HL-60 (cell line): ENCODE data around the gene SLCO6A1.

Experiments used
- DNase-seq, 2 experiments: peaks; one replicate each; pipeline ENCODE4 v3.0.0-alpha.2; 2010 to 2020; ENCODE audit warnings: low read depth in 1 of 2, low spot score in 1 of 2
- H3K27ac ChIP-seq: fragments of 250-450 bp; sonication (Bioruptor Pico); replicated peaks from 2 replicates; pipeline ENCODE4 v1.5.1; 2020; ENCODE audit warnings: mild to moderate bottlenecking, moderate library complexity
- H3K27me3 ChIP-seq: fragments of 250-450 bp; sonication (Bioruptor Pico); 2 replicates; pipeline ENCODE4 v1.5.1; 2021; ENCODE audit warnings: mild to moderate bottlenecking, moderate library complexity; ENCODE audit not compliant: insufficient read depth, poor library complexity, severe bottlenecking
- H3K4me3 ChIP-seq: replicated peaks from 2 replicates; pipeline ENCODE4 v1.5.1; 2011; ENCODE audit warnings: mild to moderate bottlenecking, control low read depth, low read length; ENCODE audit not compliant: insufficient read depth
- GABPA ChIP-seq: IDR thresholded peaks from 2 replicates; pipeline ENCODE4 v1.6.1; 2012; ENCODE audit warnings: low read depth
- POLR2AphosphoS5 ChIP-seq: IDR thresholded peaks from 2 replicates; pipeline ENCODE4 v1.6.1; 2012; ENCODE audit warnings: low read depth
- SPI1 ChIP-seq: IDR thresholded peaks from 2 replicates; pipeline ENCODE4 v1.6.1; 2012; ENCODE audit warnings: low read depth, mild to moderate bottlenecking, borderline replicate concordance
- TF ChIP-seq, protein P1 (sequence below): IDR thresholded peaks from one replicate; pipeline ENCODE4 v1.5.1; 2011; ENCODE audit warnings: low read length, control low read depth, inconsistent platforms; ENCODE audit not compliant: insufficient read depth
- TF ChIP-seq, protein P2 (sequence below): IDR thresholded peaks from 2 replicates; pipeline ENCODE4 v1.6.1; 2012; ENCODE audit warnings: low read depth; ENCODE audit not compliant: insufficient replicate concordance

The SLCO6A1 gene

DNA sequence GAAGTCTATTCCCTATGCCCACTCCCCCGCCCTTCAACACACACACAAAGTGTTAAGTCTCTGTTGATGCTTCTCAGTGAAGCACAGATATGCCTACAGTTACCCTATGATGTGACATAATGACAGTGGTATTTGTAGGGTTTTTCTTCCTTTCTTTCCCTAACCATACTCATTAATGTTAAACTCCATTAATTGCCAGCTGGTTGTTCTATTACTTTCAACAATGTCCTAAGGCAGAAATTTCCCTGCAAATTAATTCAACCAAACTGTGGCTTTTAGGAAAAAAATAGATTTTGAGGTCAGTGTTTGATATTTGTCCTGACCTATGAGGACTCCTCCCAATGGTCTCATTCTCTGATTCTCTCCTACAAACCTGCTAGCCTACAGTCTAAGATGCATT is 38.2 kb upstream of the SLCO6A1 start:
- Histone ChIP-seq H3K27ac (no peak overlapping the region), H3K4me3 (no peak overlapping the region), H3K27me3 (no peaks in the 10 kb centered on the region)
- TF ChIP-seq, protein P1, sequence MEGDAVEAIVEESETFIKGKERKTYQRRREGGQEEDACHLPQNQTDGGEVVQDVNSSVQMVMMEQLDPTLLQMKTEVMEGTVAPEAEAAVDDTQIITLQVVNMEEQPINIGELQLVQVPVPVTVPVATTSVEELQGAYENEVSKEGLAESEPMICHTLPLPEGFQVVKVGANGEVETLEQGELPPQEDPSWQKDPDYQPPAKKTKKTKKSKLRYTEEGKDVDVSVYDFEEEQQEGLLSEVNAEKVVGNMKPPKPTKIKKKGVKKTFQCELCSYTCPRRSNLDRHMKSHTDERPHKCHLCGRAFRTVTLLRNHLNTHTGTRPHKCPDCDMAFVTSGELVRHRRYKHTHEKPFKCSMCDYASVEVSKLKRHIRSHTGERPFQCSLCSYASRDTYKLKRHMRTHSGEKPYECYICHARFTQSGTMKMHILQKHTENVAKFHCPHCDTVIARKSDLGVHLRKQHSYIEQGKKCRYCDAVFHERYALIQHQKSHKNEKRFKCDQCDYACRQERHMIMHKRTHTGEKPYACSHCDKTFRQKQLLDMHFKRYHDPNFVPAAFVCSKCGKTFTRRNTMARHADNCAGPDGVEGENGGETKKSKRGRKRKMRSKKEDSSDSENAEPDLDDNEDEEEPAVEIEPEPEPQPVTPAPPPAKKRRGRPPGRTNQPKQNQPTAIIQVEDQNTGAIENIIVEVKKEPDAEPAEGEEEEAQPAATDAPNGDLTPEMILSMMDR, result no peak
- TF ChIP-seq GABPA (no peak), POLR2AphosphoS5 (no peak), SPI1 (no peak)
- TF ChIP-seq, protein P2, sequence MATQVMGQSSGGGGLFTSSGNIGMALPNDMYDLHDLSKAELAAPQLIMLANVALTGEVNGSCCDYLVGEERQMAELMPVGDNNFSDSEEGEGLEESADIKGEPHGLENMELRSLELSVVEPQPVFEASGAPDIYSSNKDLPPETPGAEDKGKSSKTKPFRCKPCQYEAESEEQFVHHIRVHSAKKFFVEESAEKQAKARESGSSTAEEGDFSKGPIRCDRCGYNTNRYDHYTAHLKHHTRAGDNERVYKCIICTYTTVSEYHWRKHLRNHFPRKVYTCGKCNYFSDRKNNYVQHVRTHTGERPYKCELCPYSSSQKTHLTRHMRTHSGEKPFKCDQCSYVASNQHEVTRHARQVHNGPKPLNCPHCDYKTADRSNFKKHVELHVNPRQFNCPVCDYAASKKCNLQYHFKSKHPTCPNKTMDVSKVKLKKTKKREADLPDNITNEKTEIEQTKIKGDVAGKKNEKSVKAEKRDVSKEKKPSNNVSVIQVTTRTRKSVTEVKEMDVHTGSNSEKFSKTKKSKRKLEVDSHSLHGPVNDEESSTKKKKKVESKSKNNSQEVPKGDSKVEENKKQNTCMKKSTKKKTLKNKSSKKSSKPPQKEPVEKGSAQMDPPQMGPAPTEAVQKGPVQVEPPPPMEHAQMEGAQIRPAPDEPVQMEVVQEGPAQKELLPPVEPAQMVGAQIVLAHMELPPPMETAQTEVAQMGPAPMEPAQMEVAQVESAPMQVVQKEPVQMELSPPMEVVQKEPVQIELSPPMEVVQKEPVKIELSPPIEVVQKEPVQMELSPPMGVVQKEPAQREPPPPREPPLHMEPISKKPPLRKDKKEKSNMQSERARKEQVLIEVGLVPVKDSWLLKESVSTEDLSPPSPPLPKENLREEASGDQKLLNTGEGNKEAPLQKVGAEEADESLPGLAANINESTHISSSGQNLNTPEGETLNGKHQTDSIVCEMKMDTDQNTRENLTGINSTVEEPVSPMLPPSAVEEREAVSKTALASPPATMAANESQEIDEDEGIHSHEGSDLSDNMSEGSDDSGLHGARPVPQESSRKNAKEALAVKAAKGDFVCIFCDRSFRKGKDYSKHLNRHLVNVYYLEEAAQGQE, result no peak
- no peak for DNase-seq

DNA sequence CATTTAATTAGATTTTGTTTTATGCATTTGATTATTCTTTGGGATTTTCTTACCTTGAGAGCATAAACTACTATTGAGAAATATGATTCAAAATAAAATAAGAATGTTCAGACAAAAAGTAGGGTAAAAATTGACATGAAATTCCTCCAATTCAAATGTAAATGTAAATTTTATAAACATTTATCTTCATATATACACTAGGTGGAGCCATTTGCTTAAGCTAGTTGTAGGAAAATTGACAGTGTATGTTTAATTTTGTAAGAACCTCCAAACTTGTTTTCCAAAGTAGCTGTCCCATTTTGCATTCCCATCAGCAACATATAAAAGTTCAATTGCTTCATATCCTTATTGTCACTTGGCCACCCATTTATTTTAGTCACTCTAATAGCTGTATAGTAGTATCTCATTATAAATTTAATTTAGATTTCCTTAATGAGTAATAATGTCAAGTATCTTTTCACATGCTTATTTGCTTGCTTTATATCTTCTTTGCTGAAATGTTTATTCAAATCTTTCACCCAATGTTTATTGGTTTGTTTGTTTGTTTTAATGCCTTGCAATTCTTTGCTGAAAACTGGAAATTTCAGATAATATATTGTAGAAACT is 37.6 kb upstream of the SLCO6A1 start:
- DNase-seq, result no peak
- H3K27ac ChIP-seq, result no peak overlapping the region
- no peaks in the 10 kb centered on the region for H3K27me3 ChIP-seq
- no peak overlapping the region for H3K4me3 ChIP-seq
- no peak for TF ChIP-seq SPI1
- TF ChIP-seq GABPA, result no peak
- TF ChIP-seq, protein P2, result no peak
- TF ChIP-seq POLR2AphosphoS5, result no peak
- TF ChIP-seq, protein P1, result no peak

DNA sequence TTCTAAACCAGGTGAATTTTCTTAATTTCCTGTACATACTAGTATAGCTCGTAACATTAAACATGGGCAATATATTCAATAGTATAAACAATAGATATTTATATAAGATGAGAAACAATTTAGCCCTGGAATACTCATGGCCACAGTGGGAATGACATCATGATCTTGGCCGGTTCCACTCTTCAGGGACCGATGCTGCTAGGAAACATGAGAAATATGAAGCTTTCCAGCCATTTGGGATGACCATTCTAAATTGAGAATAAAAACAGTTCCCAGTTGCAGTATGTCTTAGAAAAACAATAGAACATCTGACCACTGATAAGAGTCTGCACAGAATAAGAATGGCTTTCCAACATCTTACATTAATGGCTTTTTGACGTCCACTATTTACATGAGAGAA is 33.3 kb upstream of the SLCO6A1 start:
- Histone ChIP-seq H3K27me3 (no peaks in the 10 kb centered on the region), H3K27ac (peak overlapping the region; percentile 32), H3K4me3 (no peak overlapping the region)
- TF ChIP-seq SPI1, result no peak
- TF ChIP-seq, protein P1, result no peak
- TF ChIP-seq, protein P2, result no peak
- TF ChIP-seq POLR2AphosphoS5, result no peak
- no peak for TF ChIP-seq GABPA
- no peak for DNase-seq
